ENCODE measurements around the gene P2RX6. TPM values are rescaled to one million over a fixed set of nuclear protein-coding genes. Genes with fewer than 3 reads are reported as not detected.

P2RX6 gene
- total and polyA plus RNA-seq, 9 of the 15 experiments (the other 6 are each of a cell fraction or from before 2014, with no cell fraction given): 0.01 to 3.9 (median 1.5) TPM; not detected in 1

DNA sequence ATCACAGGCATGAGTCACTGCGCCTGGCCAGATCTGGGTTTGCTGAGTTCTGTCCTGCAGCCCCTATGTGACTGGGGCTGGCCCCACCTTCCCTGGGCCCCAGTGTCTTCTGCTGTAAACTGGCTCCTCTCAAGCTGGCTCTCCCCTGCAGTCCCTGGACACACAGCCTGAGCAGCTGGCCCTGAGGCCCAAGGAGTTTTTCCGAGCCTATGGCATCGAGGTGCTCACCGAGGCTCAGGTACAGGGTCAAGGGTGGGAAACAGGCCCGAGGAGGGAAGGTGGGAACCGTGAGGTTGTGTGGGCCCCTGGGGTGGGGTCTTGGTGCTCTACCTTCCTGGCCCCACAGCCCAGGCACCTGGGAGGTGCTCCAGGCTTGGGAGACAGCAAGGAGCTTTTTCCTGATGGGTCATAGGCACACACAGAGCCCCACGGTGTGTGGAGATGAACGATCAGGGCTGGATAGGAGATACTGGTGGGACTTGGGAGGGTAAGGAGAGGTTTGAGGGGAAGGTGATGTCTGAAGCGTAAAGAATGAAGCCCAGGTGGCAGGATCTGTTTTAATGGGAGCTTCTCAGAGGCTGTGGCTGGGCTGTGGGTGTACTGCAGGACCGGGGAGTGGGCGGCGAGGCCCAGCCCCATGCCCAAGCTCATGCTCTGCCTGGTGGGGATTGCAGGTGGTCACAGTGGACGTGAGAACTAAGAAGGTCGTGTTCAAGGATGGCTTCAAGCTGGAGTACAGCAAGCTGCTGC lies 39.2 kb upstream of the P2RX6 start:
- peaks cover 10% of the 10 kb centered on the region for H4K20me1 ChIP-seq (replicated peaks; ENCODE audit: control insufficient read depth, insufficient read depth, low read length)
- ATAC-seq: no peak
- no peaks in the 10 kb centered on the region for H3K9me1 ChIP-seq (ENCODE audit: control insufficient read depth, insufficient read depth, low read length)
- no peak overlapping the region for H3K4me2 ChIP-seq (ENCODE audit: insufficient read depth, low read length)
- H3K9me3 ChIP-seq (replicated peaks; ENCODE audit: control insufficient read depth, insufficient read depth, low read depth, low read length): peaks cover 11% of the 10 kb centered on the region
- no peaks in the 10 kb centered on the region for H3K36me3 ChIP-seq (ENCODE audit: control insufficient read depth, insufficient read depth, low read length)
- no peaks in the 10 kb centered on the region for H3K79me2 ChIP-seq (ENCODE audit: control insufficient read depth, insufficient read depth, low read length)
- no peak for DNase-seq (ENCODE audit: extremely low read depth in 1 of 4, low spot score in 3 of 4)
- H2AFZ ChIP-seq (ENCODE audit: low read depth, low read length): no peak overlapping the region
- H3K27me3 ChIP-seq (ENCODE audit: control insufficient read depth in 2 of 2, insufficient read depth in 2 of 2, low read length in 2 of 2): peaks cover 37 to 63% of the 10 kb centered on the region in 2 experiments; a peak in 4 of 5 replicates
- CTCF ChIA-PET (ENCODE audit: low intra/inter-chr PET ratio): no interaction called here
- intact Hi-C loops (cut with micrococcal nuclease): no loop called here
- in situ Hi-C loops (cut with MboI): no loop called here
- no peak overlapping the region for H3K27ac ChIP-seq (ENCODE audit: extremely low read depth, low read depth, low read length)
- peaks cover 2 to 47% of the 10 kb centered on the region in 2 experiments; a peak in 4 of 5 replicates for H3K4me1 ChIP-seq (replicated peaks in 1 of 2; ENCODE audit: control insufficient read depth in 2 of 2, insufficient read depth in 2 of 2, low read length in 2 of 2)
- no peak for FAIRE-seq
- H3K4me3 ChIP-seq: no peak overlapping the region
- no TSS peak for BruUV-seq (replicated peaks)
- 12% methylated on average over 14 of the region's 14 CpGs for WGBS (ENCODE audit: insufficient coverage, low coverage, missing lambda C conversion rate)
- POLR2A ChIA-PET: interaction anchor here (0.6 to 64.4 kb wide), 10 partner anchors 8 to 215 kb away, joined by 3 to 1556 read pairs (median 4); partner anchors contain the start of genes AIFM3, CRKL and THAP7
- peak overlapping the region in 1 of 2 experiments; percentile 66; a peak in 2 of 4 replicates for H3K9ac ChIP-seq (ENCODE audit: insufficient read depth in 1 of 2, low read depth in 2 of 2, low read length in 2 of 2)
- TF ChIP-seq BACH1 (tag; IDR thresholded peaks at IDR 0.05): no peak
- 0 out of 2 replicates have a peak, but pooled peaks have one; percentile 26 for TF ChIP-seq MTF1 (CRISPR knock-in tag; IDR thresholded peaks at IDR 0.05; ENCODE audit: borderline replicate concordance)
- TF ChIP-seq ZNF354B (CRISPR knock-in tag; IDR thresholded peaks at IDR 0.05): no peak
- no peak for TF ChIP-seq ZNF175 (CRISPR knock-in tag; IDR thresholded peaks at IDR 0.05; ENCODE audit: low read depth)
- TF ChIP-seq, protein P1, sequence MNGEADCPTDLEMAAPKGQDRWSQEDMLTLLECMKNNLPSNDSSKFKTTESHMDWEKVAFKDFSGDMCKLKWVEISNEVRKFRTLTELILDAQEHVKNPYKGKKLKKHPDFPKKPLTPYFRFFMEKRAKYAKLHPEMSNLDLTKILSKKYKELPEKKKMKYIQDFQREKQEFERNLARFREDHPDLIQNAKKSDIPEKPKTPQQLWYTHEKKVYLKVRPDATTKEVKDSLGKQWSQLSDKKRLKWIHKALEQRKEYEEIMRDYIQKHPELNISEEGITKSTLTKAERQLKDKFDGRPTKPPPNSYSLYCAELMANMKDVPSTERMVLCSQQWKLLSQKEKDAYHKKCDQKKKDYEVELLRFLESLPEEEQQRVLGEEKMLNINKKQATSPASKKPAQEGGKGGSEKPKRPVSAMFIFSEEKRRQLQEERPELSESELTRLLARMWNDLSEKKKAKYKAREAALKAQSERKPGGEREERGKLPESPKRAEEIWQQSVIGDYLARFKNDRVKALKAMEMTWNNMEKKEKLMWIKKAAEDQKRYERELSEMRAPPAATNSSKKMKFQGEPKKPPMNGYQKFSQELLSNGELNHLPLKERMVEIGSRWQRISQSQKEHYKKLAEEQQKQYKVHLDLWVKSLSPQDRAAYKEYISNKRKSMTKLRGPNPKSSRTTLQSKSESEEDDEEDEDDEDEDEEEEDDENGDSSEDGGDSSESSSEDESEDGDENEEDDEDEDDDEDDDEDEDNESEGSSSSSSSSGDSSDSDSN (IDR thresholded peaks at IDR 0.05; ENCODE audit: borderline replicate concordance in 1 of 2, low read depth in 2 of 2, low read length in 2 of 2): 0 out of 4 replicates have a peak, but pooled peaks of 1 of the 2 experiments have one; percentile 46
- 0 out of 2 replicates have a peak, but pooled peaks have one; percentile 1 for TF ChIP-seq JUND (IDR thresholded peaks at IDR 0.05; ENCODE audit: borderline replicate concordance, low read depth, low read length)
- no peak for TF ChIP-seq JUND (tag; IDR thresholded peaks at IDR 0.05; ENCODE audit: borderline replicate concordance, low read depth, low read length)
- TF ChIP-seq, protein P2, sequence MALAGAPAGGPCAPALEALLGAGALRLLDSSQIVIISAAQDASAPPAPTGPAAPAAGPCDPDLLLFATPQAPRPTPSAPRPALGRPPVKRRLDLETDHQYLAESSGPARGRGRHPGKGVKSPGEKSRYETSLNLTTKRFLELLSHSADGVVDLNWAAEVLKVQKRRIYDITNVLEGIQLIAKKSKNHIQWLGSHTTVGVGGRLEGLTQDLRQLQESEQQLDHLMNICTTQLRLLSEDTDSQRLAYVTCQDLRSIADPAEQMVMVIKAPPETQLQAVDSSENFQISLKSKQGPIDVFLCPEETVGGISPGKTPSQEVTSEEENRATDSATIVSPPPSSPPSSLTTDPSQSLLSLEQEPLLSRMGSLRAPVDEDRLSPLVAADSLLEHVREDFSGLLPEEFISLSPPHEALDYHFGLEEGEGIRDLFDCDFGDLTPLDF (CRISPR knock-in tag; IDR thresholded peaks at IDR 0.05): peak; percentile 34; the same call in 1 of the 2 replicates
- TF ChIP-seq U2AF1 (optimal IDR thresholded peaks at IDR 0.05; ENCODE audit: low read depth, low read length): no peak
- no peak for TF ChIP-seq MCM2 (IDR thresholded peaks at IDR 0.05; ENCODE audit: low read depth)
- TF ChIP-seq ZNF398 (CRISPR knock-in tag; IDR thresholded peaks at IDR 0.05): no peak
- TF ChIP-seq, protein P3, sequence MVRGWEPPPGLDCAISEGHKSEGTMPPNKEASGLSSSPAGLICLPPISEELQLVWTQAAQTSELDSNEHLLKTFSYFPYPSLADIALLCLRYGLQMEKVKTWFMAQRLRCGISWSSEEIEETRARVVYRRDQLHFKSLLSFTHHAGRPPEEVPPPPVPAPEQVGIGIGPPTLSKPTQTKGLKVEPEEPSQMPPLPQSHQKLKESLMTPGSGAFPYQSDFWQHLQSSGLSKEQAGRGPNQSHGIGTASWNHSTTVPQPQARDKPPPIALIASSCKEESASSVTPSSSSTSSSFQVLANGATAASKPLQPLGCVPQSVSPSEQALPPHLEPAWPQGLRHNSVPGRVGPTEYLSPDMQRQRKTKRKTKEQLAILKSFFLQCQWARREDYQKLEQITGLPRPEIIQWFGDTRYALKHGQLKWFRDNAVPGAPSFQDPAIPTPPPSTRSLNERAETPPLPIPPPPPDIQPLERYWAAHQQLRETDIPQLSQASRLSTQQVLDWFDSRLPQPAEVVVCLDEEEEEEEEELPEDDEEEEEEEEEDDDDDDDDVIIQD (CRISPR knock-in tag; IDR thresholded peaks at IDR 0.05): no peak
- peak; percentile 86 for TF ChIP-seq MCM3 (IDR thresholded peaks at IDR 0.05)

Measured in K562 (cell line).